HepG2 (cell line): ENCODE results near the gene RCOR1.
"Not testable (repeated sequence)": the region's sequence is repeated elsewhere in the genome, so short reads cannot be mapped to it uniquely, and the experiment has no call there.

Experiments
- E2F1 ChIP-seq: sonication (generic); formaldehyde crosslinking; IDR thresholded peaks from 2 replicates; pipeline ENCODE4 v1.5.0; 2020; ENCODE audit warnings: missing genetic modification reagents
- EP300 ChIP-seq, 3 experiments: sonication (generic) in 1 of 3; formaldehyde crosslinking in 1 of 3; IDR thresholded peaks; 2 replicates each; pipeline versions ENCODE4 v1.5.1 to v1.6.1; 2011 to 2020; ENCODE audit warnings: low read depth in 2 of 3, low read length in 2 of 3, borderline replicate concordance in 1 of 3, improper control_type of control experiment in 1 of 3, mild to moderate bottlenecking in 1 of 3, missing genetic modification reagents in 1 of 3, moderate library complexity in 1 of 3
- GFI1 ChIP-seq: sonication (generic); formaldehyde crosslinking; IDR thresholded peaks from 2 replicates; pipeline ENCODE4 v1.5.0; 2020; ENCODE audit warnings: missing genetic modification reagents, mild to moderate bottlenecking, borderline replicate concordance
- GLI4 ChIP-seq: sonication (generic); formaldehyde crosslinking; IDR thresholded peaks from 2 replicates; pipeline ENCODE4 v1.5.1; 2020; ENCODE audit warnings: missing genetic modification reagents, mild to moderate bottlenecking, moderate library complexity, borderline replicate concordance
- MAZ ChIP-seq, 2 experiments: sonication (generic) in 1 of 2; formaldehyde crosslinking in 1 of 2; IDR thresholded peaks; 2 replicates each; pipeline versions ENCODE4 v1.5.0 to v1.6.1; 2012 to 2020; ENCODE audit warnings: low read depth in 2 of 2, mild to moderate bottlenecking in 2 of 2, borderline replicate concordance in 1 of 2, improper control_type of control experiment in 1 of 2, low read length in 1 of 2, missing genetic modification reagents in 1 of 2, moderate library complexity in 1 of 2
- SOX5 ChIP-seq: IDR thresholded peaks from 2 replicates; pipeline ENCODE4 v1.6.1; 2016; ENCODE audit warnings: borderline replicate concordance
- ZSCAN25 ChIP-seq: sonication (generic); formaldehyde crosslinking; IDR thresholded peaks from 2 replicates; pipeline ENCODE4 v1.8.0; 2022; ENCODE audit warnings: mild to moderate bottlenecking, missing genetic modification reagents

- not testable (repeated sequence) for TF ChIP-seq MAZ (IDR thresholded peaks at IDR 0.05; ENCODE audit: borderline replicate concordance, low read depth, low read length); MAZ (CRISPR knock-in tag; IDR thresholded peaks at IDR 0.05; ENCODE audit: low read depth); SOX5 (CRISPR knock-in tag); EP300 (IDR thresholded peaks at IDR 0.05; ENCODE audit: low read depth in 2 of 2, low read length in 2 of 2); EP300 (CRISPR knock-in tag; IDR thresholded peaks at IDR 0.05; ENCODE audit: borderline replicate concordance); GFI1 (CRISPR knock-in tag); E2F1 (CRISPR knock-in tag); GLI4 (CRISPR knock-in tag); ZSCAN25 (CRISPR knock-in tag)
Measured at GRCh38 chr14:102573161-102573560, 19.3 kb upstream of the RCOR1 start.
